Epithelial cell of proximal tubule (primary cell): Measurements from ENCODE around the gene CCDC60. TPM values are rescaled to one million over a fixed set of nuclear protein-coding genes. Genes with fewer than 3 reads are reported as not detected.

Experiments
- DNase-seq: peaks from one replicate; pipeline ENCODE4 v3.0.0-alpha.2; 2011; ENCODE audit warnings: low read depth
- H3K4me3 ChIP-seq: 2 replicates; pipeline ENCODE4 v1.5.1; 2011; ENCODE audit warnings: low read depth, mild to moderate bottlenecking, low read length
- CTCF ChIP-seq: conservative IDR thresholded peaks from 2 replicates; pipeline ENCODE4 v1.5.1; 2012; ENCODE audit warnings: low read depth, mild to moderate bottlenecking, low read length
- total RNA-seq: library from RNA; depleted of rRNA; stranded (reverse); fragments of >200 nt; gene quantifications from 2 replicates; pipeline ENCODE4 v1.2.3, GENCODE V29; 2015

Gene CCDC60
- total RNA-seq, 1 donor from 2014 or later: not detected

- no peak overlapping the region for H3K4me3 ChIP-seq
- no peak for TF ChIP-seq CTCF
- DNase-seq: no peak
Observed at GRCh38 chr12:119301379-119301778, 33.1 kb upstream of the CCDC60 start.

GRCh38 chr12:119302451-119303080 is 32.0 kb upstream of the CCDC60 start:
- TF ChIP-seq CTCF: no peak
- no peak overlapping the region for H3K4me3 ChIP-seq
- DNase-seq: no peak

- no peak for TF ChIP-seq CTCF
- no peak overlapping the region for H3K4me3 ChIP-seq
- no peak for DNase-seq
Observed at GRCh38 chr12:119306593-119306992, 27.9 kb upstream of the CCDC60 start.

GRCh38 chr12:119307747-119308146 is 26.8 kb upstream of the CCDC60 start:
- DNase-seq: no peak
- no peak for TF ChIP-seq CTCF
- no peak overlapping the region for H3K4me3 ChIP-seq

- no peak for TF ChIP-seq CTCF
- DNase-seq: no peak
- H3K4me3 ChIP-seq: no peak overlapping the region
Observed at GRCh38 chr12:119308708-119309456, 25.6 kb upstream of the CCDC60 start.

GRCh38 chr12:119311878-119312277 is 22.7 kb upstream of the CCDC60 start:
- TF ChIP-seq CTCF: no peak

GRCh38 chr12:119312904-119313303 is 21.6 kb upstream of the CCDC60 start:
- no peak overlapping the region for H3K4me3 ChIP-seq
- no peak for DNase-seq
- no peak for TF ChIP-seq CTCF

More at GRCh38 chr12:119311878-119312277, 22.7 kb upstream of the CCDC60 start:
- H3K4me3 ChIP-seq: no peak overlapping the region
- DNase-seq: no peak
